ENCODE measurements around the gene CAMTA1. TPM values are rescaled to one million over a fixed set of nuclear protein-coding genes. Genes with fewer than 3 reads are reported as not detected.

The CAMTA1 gene
- polyA plus RNA-seq, 1 experiment: 23.1 TPM

DNA sequence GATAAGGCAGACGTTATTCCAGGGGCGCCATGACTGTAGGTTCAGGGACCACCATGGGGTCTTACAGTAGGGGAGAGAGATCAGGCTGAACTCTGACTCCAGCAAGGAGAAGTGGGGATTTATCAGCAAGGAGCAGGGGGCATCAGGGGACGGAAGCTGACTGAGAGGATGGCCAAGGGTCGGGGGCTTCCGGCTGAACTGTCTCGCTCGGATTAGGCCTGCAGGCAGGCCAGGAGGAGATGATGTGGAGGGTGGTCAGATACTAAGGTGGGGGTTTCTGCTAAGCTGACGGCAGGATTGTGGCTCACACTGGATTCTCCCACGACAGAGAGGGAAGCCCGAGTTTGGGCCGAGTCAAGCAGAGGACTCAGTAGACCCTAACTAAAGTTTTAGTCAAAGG lies 798.9 kb downstream of the CAMTA1 start:
- POLR2A ChIA-PET: no interaction called here
- Histone ChIP-seq H3K27me3 (ENCODE audit: control insufficient read depth, insufficient read depth, low read length) (peaks cover 4% of the 10 kb centered on the region; the same call in 1 of the 2 replicates), H3K36me3 (ENCODE audit: control insufficient read depth, insufficient read depth, low read length) (no peaks in the 10 kb centered on the region), H3K4me3 (ENCODE audit: low read depth, low read length) (no peak overlapping the region)
- TF ChIP-seq, protein P1, sequence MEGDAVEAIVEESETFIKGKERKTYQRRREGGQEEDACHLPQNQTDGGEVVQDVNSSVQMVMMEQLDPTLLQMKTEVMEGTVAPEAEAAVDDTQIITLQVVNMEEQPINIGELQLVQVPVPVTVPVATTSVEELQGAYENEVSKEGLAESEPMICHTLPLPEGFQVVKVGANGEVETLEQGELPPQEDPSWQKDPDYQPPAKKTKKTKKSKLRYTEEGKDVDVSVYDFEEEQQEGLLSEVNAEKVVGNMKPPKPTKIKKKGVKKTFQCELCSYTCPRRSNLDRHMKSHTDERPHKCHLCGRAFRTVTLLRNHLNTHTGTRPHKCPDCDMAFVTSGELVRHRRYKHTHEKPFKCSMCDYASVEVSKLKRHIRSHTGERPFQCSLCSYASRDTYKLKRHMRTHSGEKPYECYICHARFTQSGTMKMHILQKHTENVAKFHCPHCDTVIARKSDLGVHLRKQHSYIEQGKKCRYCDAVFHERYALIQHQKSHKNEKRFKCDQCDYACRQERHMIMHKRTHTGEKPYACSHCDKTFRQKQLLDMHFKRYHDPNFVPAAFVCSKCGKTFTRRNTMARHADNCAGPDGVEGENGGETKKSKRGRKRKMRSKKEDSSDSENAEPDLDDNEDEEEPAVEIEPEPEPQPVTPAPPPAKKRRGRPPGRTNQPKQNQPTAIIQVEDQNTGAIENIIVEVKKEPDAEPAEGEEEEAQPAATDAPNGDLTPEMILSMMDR (IDR thresholded peaks at IDR 0.05; ENCODE audit: insufficient read depth, low read depth, low read length): no peak
- DNase-seq (ENCODE audit: low read depth): no peak
- CTCF ChIA-PET: no interaction called here

DNA sequence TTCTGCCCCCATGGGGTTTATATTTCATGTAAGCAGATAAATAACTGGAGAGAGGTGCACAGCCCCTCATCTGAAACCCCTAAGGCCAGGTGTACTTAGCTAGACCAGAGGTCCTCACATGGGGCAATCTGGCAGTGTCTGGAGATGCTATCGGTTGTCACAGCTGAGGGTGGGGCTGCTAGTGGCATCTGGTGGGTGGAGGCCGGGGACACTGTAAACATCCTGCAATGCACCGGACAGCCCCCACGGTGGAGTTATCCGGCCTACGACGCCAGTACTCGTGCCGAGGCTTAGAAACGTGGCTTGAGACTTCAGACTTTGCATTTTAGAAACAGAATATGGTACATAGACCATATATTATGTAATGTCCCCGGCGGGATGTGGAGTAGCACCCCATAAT lies 799.4 kb downstream of the CAMTA1 start:
- POLR2A ChIA-PET: no interaction called here
- Histone ChIP-seq H3K27me3 (ENCODE audit: control insufficient read depth, insufficient read depth, low read length) (peaks cover 4% of the 10 kb centered on the region; the same call in 1 of the 2 replicates), H3K4me3 (ENCODE audit: low read depth, low read length) (no peak overlapping the region), H3K36me3 (ENCODE audit: control insufficient read depth, insufficient read depth, low read length) (no peaks in the 10 kb centered on the region)
- TF ChIP-seq, protein P1 (IDR thresholded peaks at IDR 0.05; ENCODE audit: insufficient read depth, low read depth, low read length): no peak
- CTCF ChIA-PET: no interaction called here
- DNase-seq (ENCODE audit: low read depth): no peak

DNA sequence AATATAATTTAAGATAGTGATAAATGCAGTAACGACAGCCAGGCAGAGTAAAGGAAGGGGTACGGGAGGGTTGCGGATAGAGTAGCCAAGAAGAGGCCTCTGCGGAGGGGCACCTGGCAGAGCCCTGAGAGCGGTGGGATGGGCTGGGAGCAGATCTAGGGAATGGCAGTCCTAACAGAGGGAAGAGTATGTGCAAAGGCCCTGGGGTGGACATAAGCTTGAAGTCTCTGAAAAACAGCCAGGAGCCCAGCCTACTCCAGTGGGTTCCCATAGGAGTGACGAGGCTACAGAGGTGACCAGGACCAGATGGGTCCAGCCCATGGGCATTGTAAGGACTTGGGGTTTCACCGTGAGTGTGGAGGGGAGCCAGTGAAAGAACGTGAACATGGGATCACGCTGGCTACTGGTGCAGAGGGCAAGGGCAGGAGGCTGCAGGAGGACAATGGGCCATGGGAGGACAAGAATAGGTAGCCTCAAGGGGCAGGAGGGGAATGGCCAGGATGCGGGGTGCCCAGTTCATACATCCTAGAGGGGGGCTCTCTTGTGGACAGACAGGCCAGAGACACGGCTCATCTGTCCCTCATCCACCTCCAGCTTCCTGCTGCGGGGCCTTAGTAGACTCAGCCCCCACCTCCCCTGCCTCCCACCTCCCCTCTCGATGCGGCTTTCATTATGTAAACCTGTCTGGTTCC lies 800.1 kb downstream of the CAMTA1 start:
- Histone ChIP-seq H3K27me3 (ENCODE audit: control insufficient read depth, insufficient read depth, low read length) (peaks cover 4% of the 10 kb centered on the region; the same call in 1 of the 2 replicates), H3K4me3 (ENCODE audit: low read depth, low read length) (no peak overlapping the region), H3K36me3 (ENCODE audit: control insufficient read depth, insufficient read depth, low read length) (no peaks in the 10 kb centered on the region)
- no peak for DNase-seq (ENCODE audit: low read depth)
- CTCF ChIA-PET: no interaction called here
- POLR2A ChIA-PET: no interaction called here
- TF ChIP-seq, protein P1 (IDR thresholded peaks at IDR 0.05; ENCODE audit: insufficient read depth, low read depth, low read length): no peak

DNA sequence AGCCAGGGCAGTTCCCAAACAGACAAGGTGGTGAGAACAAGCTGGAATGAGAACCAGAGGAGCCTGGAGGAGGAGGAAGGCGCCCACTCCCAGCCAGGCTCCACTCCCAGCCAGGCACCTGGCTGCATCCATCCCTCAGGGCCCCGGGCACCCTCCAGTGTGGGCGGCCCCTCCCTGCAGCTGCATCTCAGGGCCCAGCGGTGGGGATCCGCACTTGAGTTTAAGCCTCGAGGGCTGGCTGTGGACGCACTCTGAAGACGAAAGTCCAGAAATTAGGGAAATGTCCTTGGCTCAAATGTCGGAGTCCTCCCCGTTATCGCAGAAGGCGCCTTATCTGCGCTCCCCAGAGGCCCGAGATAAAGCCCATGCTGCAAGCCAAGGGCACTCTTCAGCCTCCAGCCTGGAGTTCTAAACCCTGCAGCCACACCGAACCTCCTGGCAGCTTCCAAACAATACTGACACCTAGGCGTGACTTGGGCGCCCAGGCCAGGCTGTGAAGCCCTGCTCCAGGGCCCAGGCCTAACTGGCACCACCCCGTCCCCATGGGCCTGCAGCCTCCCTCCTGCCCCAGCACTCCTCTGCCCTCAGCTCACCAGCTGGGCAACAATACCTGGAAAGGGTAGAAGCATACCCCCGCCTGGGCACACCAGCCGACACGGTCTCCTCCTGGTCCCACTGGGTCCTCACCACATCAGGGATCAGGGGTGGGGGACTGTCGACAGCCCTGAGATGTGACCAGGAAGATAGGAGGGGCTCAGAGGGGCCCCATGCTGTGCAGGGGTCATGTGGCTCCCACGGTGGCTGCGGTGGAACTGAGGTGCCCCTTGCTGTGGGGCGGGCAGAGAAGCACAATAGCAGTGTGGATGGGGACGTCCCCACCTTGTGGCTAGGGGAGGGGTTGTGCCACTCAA lies 801.0 kb downstream of the CAMTA1 start:
- CTCF ChIA-PET: no interaction called here
- Histone ChIP-seq H3K36me3 (ENCODE audit: control insufficient read depth, insufficient read depth, low read length) (no peaks in the 10 kb centered on the region), H3K4me3 (ENCODE audit: low read depth, low read length) (no peak overlapping the region), H3K27me3 (ENCODE audit: control insufficient read depth, insufficient read depth, low read length) (peaks cover 4% of the 10 kb centered on the region; the same call in 1 of the 2 replicates)
- DNase-seq (ENCODE audit: low read depth): no peak
- TF ChIP-seq, protein P1 (IDR thresholded peaks at IDR 0.05; ENCODE audit: insufficient read depth, low read depth, low read length): no peak
- POLR2A ChIA-PET: no interaction called here

DNA sequence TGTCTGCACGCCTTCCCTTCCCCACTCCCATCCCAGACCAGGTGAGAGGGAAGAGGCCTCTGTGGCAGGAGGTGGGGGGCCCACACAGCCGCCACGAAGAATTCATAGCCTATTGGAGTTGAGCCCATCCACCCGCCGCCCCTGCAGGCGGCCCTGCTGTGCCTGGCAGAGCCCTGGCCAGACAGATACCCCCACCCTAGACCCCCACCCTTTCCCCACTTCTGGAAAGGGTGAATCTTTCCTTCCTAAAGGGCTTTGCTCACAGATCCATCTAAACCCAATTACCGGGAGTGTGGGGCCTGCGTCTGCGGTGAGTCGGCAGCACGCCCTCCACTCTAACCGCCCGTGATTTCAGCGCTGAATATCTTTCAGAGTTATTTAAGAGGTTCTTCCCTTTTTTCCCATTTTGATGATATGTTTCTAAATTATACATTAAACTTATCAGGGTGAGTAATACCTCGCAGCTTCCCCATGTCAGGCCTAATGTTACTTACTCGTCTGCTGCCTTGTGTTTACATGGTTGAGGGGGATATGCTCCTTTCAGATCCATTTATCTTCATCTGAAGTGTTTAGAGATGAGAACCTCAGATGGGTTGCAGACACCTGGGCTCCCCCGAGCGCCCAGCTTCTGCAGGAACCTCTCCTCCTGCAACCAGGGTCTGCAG lies 802.0 kb downstream of the CAMTA1 start:
- Histone ChIP-seq H3K4me3 (ENCODE audit: low read depth, low read length) (no peak overlapping the region), H3K36me3 (ENCODE audit: control insufficient read depth, insufficient read depth, low read length) (no peaks in the 10 kb centered on the region), H3K27me3 (ENCODE audit: control insufficient read depth, insufficient read depth, low read length) (peaks cover 4% of the 10 kb centered on the region; the same call in 1 of the 2 replicates)
- TF ChIP-seq, protein P1 (IDR thresholded peaks at IDR 0.05; ENCODE audit: insufficient read depth, low read depth, low read length): no peak
- DNase-seq (ENCODE audit: low read depth): no peak
- ChIA-PET CTCF (interaction anchor here (0.7 kb wide), 1 partner anchor 153 kb away, joined by 3 read pairs; no protein-coding TSS in a partner anchor), POLR2A (no interaction called here)
